GM12878 (cell line): ENCODE measurements around the gene COL11A2. TPM values are rescaled to one million over a fixed set of nuclear protein-coding genes. Genes with fewer than 3 reads are reported as not detected.

Source experiments
- ETV6 ChIP-seq, 2 experiments: fragments of 450-650 bp in 1 of 2; IDR thresholded peaks in 1 of 2; conservative IDR thresholded peaks in 1 of 2; 2 replicates each; pipeline ENCODE4 v1.6.1; 2014; ENCODE audit warnings: antibody characterized with exemption in 1 of 2, borderline replicate concordance in 1 of 2, low read depth in 1 of 2, mild to moderate bottlenecking in 1 of 2, moderate library complexity in 1 of 2
- HDAC6 ChIP-seq: fragments of 200-600 bp; sonication (generic); IDR thresholded peaks from one replicate; pipeline ENCODE4 v1.8.0; 2017; ENCODE audit warnings: antibody characterized with exemption; ENCODE audit not compliant: unreplicated experiment
- NKRF ChIP-seq: fragments of 450-650 bp; conservative IDR thresholded peaks from 2 replicates; pipeline ENCODE4 v1.6.1; 2017; ENCODE audit warnings: mild to moderate bottlenecking, moderate library complexity
- RAD21 ChIP-seq: IDR thresholded peaks from 2 replicates; pipeline ENCODE4 v1.6.1; 2011; ENCODE audit warnings: mild to moderate bottlenecking, low read depth, low read length, moderate library complexity; ENCODE audit not compliant: insufficient read depth
- polyA plus RNA-seq, 11 experiments: library from polyadenylated mRNA; depleted of rRNA in 4 of 11; unstranded in 6 of 11; stranded (reverse) in 5 of 11; fragments of >200 nt; fragmentation: Nextera tagmentation in 4 of 11; fragmentation: Illumina TruSeq in 1 of 11; extraction: Ambion mirVana in 4 of 11; extraction: Trizol in 1 of 11; gene quantifications; 1 replicate in 1 of 11; 2 replicates in 10 of 11; pipeline versions ENCODE4 v1.2.1 to v1.2.3, GENCODE V29; 2011 to 2016; ENCODE audit warnings: inconsistent platforms in 2 of 11, missing spikeins in 2 of 11, low read depth in 1 of 11
- total RNA-seq, 4 experiments: library from RNA; depleted of rRNA in 3 of 4; stranded (reverse); fragments of >200 nt in 3 of 4; fragmentation: Illumina TruSeq in 1 of 4; extraction: Trizol in 1 of 4; gene quantifications; 2 replicates each; pipeline versions ENCODE4 v1.2.1 to v1.2.3, GENCODE V29; 2013 to 2021
- TF ChIP-seq, protein P1 (sequence below): IDR thresholded peaks from 2 replicates; pipeline ENCODE4 v1.6.1; 2012; ENCODE audit warnings: low read depth, low read length, improper control_type of control experiment

Gene COL11A2
- total and polyA plus RNA-seq, 10 of the 15 experiments (the other 5 are each of a cell fraction or from before 2014, with no cell fraction given) = 0.03 to 0.83 (median 0.22) TPM; not detected in 1

DNA sequence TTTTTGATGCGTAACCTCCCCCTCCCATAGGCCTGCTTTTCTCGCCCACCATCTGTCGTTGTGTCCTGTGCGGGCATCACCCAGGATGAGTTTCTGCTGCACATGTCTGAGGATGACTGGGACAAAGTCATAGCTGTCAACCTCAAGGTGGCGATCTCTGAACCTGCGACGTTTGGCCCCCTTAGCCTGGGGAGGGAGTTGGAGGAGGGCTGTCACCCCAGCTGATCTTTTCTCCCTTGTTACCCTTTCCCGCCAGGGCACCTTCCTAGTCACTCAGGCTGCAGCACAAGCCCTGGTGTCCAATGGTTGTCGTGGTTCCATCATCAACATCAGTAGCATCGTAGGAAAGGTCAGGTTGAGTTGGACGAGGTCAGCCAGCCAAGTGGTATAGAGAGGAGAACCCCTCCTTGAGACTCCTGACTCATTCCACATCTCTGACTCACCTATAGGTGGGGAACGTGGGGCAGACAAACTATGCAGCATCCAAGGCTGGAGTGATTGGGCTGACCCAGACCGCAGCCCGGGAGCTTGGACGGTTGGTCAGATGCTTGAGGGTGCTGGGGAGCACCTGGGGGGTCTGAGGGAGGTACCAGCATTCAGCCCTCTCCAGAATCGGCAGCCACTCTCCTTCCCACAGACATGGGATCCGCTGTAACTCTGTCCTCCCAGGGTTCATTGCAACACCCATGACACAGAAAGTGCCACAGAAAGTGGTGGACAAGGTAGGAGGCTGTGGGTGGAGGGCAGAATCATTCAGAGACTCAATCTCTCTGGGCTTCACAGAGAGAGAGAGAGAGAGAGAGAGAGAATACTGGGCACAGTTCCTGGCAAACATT lies 13.1 kb upstream of the COL11A2 start (continued):
- peak; percentile 27; the same call in 1 of the 2 replicates for TF ChIP-seq RAD21
- TF ChIP-seq NKRF = no peak
- no peak for TF ChIP-seq ETV6 (conservative IDR thresholded peaks at IDR 0.05 in 1 of 2, IDR thresholded peaks at IDR 0.05 in 1 of 2; ENCODE audit: borderline replicate concordance in 1 of 2, low read depth in 1 of 2)
- TF ChIP-seq, protein P1, sequence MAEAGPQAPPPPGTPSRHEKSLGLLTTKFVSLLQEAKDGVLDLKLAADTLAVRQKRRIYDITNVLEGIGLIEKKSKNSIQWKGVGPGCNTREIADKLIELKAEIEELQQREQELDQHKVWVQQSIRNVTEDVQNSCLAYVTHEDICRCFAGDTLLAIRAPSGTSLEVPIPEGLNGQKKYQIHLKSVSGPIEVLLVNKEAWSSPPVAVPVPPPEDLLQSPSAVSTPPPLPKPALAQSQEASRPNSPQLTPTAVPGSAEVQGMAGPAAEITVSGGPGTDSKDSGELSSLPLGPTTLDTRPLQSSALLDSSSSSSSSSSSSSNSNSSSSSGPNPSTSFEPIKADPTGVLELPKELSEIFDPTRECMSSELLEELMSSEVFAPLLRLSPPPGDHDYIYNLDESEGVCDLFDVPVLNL = no peak
- TF ChIP-seq HDAC6 = no peak
